GM18511 (cell line): ENCODE measurements around the gene PLCB1.

Experiments used
- ATAC-seq: cut with Tn5 transposase; IDR thresholded peaks from one replicate; pipeline ENCODE4 v1.9.1; 2021; ENCODE audit warnings: mild to moderate bottlenecking, moderate library complexity; ENCODE audit not compliant: unreplicated experiment

The PLCB1 gene

DNA sequence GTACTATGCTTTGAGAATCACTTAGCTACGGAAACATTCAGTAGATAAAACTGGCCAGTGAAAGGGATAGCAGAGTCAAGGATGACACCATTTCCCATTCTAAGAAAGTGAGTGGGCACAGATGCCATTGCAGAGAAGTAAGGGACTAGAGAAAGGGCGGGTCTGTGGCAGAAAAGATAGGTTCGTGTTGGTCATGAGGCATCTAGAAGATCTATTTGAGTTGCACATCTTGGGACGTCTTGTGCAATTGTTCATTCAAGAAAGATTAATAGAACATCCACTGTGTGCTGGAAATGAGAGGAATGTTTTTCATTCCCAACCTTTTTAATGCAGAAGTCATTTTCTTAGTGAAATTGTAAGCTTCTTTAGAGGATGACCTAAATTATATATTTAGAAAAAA lies 161.7 kb downstream of the PLCB1 start:
- no peak for ATAC-seq

DNA sequence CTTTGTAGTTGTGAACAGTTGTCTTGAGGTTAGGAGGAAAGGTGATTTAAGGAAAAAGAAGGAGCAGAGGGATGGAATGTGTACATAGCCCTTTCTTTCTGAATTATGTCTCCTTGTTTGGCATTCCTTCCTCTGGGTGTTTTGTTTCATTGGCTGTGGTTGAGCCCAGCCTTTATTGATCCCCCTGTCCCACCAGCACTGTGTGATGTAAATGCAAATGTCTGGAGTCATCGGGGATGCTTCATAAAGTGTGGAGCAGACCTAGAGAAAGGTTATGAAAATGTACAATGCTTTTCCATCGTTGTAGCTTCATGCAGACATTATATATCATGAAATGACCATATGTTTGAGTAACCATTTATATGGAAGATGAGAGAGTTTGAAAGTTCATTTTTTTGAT lies 164.5 kb downstream of the PLCB1 start:
- ATAC-seq, result no peak

DNA sequence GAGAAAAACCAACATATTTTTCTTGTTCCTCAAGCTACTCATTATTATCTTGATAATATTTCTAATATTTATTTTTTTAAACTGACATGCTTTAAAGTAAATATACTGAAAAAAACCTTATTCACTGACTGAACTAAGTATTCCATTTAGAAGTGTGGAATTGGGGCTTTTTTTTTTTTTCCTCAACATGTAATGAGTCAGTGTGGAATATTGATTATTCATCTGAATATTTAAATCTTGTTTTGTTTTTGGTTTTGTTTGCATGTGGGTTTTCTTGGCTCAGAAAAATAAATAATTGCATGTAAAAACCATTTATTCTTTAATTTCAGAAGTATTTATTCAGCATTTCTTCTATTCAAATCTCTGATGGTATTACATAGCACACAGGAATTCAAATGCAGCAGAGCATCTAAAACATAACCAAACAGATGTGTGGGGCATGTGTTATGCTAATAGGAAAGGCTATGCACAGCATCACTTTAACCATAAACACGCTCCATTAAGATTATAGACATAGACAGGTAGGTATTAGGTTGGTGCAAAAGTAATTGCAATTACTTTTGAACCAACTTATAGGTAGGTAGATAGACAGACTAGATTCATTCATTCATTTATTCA lies 166.5 kb downstream of the PLCB1 start:
- no peak for ATAC-seq

DNA sequence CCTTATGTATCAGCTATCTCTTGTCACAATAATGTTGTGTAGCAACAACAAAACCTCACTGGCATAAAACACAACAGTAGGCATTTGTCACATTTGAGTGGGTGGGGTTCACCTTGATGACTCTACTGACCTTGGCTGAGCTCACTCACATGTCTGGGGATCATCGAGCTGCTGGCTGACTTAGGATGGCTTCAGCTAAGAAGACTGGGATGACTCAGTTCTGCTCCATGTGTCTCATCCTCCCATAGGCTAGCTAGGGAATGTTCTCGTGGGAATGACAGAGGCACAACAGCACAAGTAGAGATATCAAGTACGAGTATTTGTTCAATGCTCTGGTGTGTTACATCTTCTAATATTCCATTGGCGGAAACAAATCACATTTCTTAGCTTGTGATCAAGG lies 167.9 kb downstream of the PLCB1 start:
- no peak for ATAC-seq

DNA sequence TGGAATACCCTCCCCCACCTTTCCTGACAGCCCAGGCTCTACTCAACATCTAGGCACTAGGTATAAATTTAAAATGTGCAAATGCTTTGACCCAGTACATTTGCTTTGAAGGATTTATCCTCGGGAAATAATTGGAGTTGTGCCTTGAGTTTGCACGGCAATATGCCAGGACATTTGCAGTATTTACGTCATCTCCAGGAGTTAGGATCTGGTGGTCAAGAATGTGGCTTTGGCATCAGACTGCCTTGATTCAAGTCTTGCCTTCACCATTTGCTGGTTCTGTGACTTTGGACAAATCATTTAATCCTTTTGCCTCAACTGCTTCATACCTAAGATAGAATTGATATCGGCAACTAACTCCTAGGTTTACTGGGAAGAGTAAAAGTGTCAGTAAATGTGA lies 169.6 kb downstream of the PLCB1 start:
- no peak for ATAC-seq

DNA sequence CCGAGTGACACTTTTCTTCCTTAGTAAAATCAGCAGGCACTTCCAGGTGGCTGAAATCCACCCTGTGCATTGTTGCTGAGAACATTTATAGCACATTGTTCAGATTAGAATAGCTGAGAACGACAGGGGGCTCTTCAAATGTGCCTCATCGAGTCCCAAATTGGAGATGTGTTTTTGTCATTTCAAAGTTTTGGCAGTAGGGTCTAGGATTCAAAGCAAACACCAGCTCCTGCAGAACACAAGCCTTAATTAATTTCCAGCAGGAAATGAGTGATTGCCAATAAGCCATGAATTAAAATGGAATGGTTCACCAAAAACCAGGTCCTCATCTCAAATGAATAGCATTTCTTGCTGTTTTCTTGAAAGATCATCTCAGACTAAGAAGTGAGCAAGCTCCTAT lies 171.6 kb downstream of the PLCB1 start:
- ATAC-seq, result no peak

DNA sequence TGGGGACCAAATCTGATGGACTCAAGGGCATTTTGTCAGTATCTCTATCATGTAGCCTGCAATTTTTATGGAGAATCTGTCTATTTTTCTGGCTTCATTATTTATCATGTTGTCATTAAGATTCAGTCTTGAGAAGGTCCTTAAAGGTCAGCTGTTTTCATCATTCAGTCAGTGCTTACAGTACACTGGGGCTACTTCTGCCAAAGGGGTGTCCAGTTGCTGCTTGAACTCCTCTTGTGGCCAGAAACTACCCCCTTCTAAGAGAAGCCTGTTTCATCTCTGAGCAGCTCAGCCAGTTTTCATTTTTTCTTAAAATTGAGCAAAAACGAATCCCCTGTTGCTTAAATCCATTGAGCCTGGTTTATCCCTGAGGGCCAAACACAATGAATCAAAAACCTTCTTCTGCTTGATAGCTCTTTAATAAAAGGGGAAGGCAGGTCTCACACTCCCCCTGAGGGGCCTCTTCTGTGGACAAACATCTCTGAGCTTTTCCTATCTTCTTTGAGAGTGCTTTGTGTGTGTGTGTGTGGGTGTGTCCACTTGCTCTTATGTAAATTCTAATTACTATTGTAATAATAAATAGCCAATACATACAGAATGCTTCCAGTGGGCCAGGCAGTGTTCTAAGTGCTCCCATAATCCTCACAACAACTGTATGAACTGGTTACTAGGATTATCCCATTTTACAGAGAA lies 172.2 kb downstream of the PLCB1 start:
- ATAC-seq, result no peak

DNA sequence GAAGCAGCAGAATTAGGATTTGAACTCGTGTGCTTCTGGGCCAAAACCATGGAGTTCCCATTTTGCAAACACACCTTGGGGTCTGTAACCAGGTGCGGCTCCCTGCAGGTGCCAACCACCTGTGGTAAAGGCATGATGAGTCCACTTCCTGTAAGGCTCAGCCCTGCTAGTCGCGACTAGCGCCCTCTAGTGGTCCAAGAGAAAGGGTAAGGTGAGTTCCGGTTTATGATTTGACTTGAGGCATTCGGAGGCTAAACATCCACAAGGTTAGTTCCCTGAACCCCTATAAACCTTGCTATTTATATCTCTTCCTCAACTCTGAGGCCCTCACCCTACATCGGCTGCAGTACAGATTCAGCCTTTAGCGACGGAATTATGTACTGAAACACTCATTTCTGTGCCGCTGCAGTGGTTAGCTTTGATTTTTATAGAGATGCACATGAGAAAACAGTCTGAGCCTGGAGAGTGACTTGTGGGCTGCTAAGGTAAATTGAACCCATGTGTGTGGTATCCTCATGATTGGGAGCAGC lies 173.4 kb downstream of the PLCB1 start:
- peak; percentile 96 for ATAC-seq

DNA sequence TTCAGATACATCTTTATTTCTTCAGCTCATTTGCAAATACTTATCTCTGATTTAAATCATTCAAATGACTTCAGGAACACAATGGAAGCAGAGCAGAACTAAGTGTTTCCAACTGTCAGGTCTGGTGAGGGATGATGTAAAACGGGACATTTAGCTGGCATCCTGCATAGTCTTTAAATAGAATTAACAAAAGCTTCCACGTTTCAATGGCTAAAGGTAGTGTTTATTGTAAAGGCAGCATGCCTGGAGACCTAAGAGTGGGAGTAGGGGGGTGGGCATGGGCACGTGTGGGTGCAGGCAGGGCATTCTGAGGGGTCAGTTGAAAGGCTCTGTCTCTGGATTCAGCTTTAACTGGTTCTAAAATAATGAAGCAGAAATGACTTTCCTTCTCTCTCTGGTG lies 174.9 kb downstream of the PLCB1 start:
- ATAC-seq, result no peak

DNA sequence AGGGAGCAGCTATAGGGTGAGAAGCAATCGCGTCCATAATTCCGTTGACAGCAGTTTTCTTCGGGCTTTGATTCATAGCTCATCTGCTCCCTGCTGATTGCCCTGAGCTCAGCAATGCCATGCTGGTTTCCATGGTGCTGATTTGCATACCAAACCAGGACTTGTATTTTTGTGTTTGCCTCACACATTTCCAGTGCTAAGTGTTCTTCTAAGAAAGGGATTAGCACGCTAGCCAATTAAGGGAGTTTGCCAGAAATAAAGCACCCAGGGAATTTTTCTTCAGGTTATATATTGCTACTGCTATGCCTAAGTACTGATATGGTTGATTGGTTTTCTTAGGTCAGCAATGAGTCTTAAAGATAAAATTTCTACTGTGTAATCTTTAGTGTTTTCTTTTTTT lies 177.6 kb downstream of the PLCB1 start:
- ATAC-seq, result no peak

DNA sequence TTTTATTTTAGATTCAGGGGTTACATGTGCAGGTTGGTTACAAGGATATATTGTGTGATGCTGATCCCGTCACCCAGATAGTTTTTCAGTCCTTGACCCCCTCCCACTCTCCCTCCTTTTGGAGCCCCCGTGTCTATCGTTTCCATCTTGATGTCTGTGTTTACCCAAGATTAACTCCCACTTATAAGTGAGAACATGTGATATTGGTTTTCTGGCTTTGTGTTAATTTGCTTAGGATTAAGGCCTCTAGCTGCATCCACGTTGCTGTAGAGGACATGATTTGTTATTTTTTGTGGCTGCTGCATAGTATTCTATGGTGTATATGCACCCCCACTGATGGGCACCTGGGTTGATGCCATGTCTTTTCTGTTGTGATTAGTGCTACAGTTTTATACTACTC lies 178.6 kb downstream of the PLCB1 start:
- no peak for ATAC-seq

DNA sequence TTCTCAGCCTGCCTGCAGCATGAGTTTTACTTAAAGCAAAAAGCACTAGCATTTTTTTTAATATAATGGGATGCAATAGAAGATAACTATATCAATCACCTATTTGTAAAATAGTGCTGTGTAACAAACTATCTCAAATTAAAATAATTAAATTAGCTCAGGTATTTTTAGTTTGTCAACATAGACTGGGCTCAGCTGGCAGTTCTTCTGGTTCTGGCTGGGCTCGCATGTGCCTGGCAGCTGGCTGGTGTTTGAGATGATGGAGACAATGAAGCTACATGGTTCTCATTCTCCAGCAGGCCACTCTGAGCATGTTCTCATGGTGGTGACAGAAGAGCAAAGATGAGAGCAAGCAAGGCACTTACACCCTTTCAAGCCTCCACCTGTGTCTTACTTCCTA lies 181.0 kb downstream of the PLCB1 start:
- ATAC-seq, result no peak

DNA sequence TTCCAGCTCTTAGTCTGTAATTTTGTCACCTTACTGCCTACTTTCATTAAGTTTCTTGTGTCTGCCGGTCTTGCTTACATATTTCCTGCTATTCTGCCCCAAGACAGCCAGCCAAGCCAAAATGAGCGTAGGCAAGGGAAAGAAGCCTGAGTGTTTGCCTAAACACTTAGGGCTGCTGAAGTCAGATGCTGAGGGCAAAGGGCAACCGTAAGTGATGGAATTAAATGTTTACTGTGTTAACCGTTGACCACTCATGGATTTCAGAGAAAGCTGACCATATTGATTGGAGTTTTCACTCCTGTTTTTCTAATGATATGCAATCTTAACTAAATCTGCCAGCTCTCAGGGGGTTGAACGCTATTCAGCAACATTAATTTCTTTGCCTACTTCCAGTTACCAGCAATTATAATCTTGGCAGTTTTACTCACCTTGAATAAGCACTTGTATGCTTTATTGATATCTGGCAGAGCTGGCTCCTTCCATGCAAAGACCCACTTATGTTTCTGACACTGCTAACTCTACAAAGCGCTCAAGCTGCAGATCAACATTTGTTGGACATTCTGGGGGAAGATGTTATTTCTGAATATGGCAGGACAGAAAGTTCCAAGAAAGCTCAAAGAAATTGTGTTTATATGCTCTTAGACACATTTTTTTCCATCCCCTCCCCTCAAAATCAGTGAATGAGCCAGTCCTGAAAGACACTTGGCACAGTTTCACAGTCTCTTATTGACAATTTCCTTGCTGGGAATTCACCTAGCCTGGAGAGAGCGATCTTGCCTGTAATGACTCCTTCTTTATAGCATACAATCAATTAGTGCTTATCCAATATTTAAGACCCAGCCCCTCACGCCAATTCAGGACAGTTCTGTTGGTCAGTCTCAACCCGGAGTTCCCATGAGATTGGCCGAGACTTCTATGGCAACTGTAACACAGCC lies 183.8 kb downstream of the PLCB1 start:
- ATAC-seq, result no peak

DNA sequence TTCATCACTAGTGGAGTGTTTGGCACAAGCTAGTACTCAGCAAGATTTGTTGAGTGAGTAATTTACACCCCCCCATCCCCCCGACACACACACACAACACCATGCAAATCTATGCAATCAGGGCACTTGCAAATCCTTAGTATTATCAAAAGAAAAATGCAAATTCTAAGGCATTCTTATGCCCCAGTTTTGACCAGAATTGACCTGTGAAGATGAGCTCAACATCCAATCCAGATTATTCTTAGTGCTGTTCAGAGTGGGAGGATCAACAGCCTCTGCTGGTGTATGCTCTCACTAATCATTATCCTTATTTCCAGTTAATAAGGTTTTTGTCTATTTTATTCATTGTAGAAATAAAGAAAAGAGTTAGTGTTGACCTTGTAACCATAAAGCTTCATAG lies 185.4 kb downstream of the PLCB1 start:
- no peak for ATAC-seq

DNA sequence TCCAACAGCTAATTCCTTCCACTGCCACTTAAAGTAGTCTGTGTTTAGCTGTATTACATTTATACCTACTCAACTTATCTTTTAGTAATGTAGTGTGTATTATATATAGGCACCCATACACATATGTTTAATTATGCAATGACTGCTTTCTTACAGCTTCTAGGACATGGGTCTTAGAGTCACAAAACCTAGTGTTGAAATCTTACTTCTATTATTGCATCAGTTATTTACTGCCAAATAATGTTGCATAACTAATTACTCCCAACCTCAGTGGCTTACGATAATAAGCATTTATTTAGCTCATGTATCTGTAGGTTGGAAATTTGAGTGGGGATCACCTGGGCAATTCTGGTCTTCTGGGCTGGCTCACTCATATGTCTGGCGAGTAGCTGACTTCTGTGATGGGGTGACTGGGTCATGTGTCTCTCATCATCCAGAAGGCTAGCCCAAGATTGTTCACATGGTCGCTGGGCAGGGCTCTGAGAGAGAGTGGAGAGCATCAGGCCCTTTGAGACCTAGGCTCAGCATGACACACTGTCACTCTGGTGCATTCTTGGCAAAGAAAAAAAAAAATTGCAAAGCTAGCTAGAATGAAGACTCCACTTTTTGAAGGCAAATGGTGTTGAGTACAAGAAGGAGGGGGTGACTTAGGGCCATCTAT lies 187.0 kb downstream of the PLCB1 start:
- ATAC-seq, result no peak

DNA sequence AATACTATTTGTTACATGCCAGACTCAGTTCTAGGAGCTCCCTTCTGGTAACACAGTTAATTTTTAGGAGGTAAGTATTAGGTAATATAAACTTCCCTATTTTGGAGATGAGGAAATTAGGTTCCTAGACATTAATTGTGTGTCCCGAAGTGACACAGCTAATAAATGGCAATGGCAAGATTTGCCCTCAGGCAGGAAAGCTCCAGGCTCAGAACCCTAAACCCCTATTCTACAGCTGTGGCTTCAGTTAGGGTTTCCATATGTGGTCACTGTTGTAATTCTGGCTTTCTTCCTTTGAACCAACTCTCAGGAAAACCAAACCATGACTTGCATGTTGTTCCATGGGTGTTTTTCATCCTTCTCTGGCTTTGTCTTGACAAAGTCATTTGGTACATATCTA lies 188.2 kb downstream of the PLCB1 start:
- no peak for ATAC-seq

DNA sequence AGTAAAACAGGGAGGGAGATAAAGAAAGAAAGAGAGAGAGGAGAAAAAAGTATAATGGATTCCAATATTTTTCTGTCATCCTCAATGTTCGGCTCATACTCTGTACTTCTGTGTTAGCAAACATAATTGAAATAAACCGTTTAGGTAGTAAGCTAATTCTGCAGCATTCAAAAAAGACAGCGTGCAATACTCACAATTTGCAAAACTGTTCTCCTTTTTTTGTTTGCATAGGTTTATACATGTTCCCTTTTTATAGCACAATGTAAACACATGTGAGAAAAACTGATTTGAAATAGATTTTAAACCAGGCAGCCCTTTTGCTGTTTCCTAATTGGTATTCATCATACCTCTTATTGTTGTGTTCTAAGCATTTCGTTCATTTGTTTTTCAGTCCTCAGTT lies 188.9 kb downstream of the PLCB1 start:
- no peak for ATAC-seq

DNA sequence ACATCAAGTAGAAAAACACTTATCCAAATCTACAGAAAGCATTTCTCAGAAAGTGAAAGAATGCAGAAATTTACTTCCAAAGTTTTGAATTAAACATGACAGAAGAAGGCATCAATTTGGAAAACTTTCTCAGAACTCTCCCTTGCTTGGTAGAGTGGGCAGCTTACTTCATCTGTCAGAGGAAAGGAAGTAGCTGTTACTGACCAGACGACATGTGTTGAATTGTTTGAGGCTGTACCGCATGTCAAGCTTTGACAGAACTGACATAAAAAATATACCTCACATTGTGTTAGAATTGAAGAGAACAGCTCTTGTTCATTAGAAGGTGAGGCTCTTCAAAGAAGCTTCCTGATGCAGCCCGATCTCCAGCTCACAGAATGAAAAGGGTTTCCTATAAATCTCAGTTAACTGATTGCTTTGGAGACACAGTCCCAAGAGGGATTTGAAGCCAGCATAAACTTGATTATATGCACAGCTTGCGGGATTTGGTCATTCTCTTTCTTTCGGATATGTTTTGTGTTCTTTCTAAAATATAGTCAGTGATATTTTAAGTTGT lies 190.7 kb downstream of the PLCB1 start:
- no peak for ATAC-seq

DNA sequence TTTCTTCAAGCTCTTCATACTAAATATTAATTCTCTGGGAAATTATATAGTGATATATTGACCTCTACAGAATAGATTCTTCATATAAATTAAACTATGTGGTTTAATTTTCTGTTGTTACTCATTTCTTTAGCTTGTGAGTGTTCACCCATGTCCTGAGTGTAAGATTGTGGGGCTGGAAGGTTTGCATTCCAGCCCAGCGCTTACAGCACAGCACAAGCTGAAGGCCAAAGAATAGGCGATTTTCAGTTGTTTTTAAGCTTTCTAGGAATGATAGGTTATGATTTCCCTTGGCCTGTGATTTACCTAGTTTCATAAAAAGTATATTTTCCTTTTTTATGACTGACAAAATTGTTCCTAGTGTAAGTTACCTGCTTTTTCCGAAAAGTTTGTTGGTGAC lies 194.1 kb downstream of the PLCB1 start:
- no peak for ATAC-seq

DNA sequence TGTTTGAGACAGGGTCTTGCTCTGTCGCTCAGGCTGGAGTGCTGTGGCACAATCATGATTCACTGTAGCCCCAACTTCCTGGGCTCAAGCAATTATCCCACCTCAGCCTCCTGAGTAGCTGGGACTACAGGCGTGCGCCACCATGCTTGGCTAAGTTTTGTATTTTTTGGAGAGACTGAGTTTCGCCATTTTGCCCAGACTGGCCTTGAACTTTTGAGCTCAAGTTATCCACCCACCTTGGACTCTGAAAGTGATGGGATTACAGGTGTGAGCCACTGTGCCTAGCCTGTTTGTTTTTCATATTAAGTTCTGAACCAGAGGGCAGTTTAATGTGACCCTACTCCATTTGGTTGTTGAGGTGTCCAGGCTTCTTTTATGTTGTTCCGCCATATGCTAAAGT lies 194.8 kb downstream of the PLCB1 start:
- no peak for ATAC-seq

DNA sequence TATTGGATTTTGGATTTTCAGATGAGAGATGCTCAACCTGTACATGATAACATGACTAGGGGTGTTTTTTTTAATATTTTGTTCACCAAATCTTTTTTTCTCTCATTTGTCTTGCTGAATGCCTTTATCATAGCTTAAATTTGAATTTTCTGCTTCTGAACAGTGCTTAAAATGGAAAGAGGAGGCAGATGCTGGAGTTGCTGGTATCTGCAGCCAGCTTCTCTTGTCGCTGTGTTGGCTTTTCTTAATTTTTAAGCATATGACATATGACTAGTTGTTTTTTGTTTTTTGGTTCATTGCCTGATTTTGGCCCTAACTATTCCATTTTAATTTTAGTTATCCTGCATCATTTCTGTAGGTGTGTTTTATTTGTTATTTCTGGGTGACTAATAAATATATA lies 196.1 kb downstream of the PLCB1 start:
- no peak for ATAC-seq
